Parathyroid adenoma (tissue), 2 donors: Measurements from ENCODE around the gene CSAG2.
"Not testable (repeated sequence)": the region's sequence is repeated elsewhere in the genome, so short reads cannot be mapped to it uniquely, and the experiment has no call there.

Experiments
- H2AFZ ChIP-seq: fragments of 300-600 bp; sonication (generic); one replicate; pipeline ENCODE4 v1.7.0; 2017; ENCODE audit warnings: antibody characterized with exemption, mild to moderate bottlenecking
- H3K27ac ChIP-seq: fragments of 300-600 bp; sonication (generic); one replicate; pipeline ENCODE4 v1.7.0; 2017
- H3K27me3 ChIP-seq: fragments of 300-600 bp; sonication (generic); one replicate; pipeline ENCODE4 v1.7.0; 2017; ENCODE audit warnings: low read length; ENCODE audit not compliant: control insufficient read depth, insufficient read depth
- H3K36me3 ChIP-seq: fragments of 300-600 bp; sonication (generic); one replicate; pipeline ENCODE4 v1.7.0; 2017; ENCODE audit warnings: low read length; ENCODE audit not compliant: control insufficient read depth, insufficient read depth
- H3K4me1 ChIP-seq: fragments of 300-600 bp; sonication (generic); one replicate; pipeline ENCODE4 v1.7.0; 2017; ENCODE audit warnings: control low read depth
- H3K4me2 ChIP-seq: fragments of 300-600 bp; sonication (generic); one replicate; pipeline ENCODE4 v1.7.0; 2017; ENCODE audit warnings: low read length
- H3K4me3 ChIP-seq: fragments of 300-600 bp; sonication (generic); one replicate; pipeline ENCODE4 v1.7.0; 2017; ENCODE audit warnings: low read depth, low read length
- H3K79me2 ChIP-seq: fragments of 300-600 bp; sonication (generic); one replicate; pipeline ENCODE4 v1.7.0; 2017; ENCODE audit warnings: control low read depth
- H3K9ac ChIP-seq: fragments of 300-600 bp; sonication (generic); one replicate; pipeline ENCODE4 v1.7.0; 2017; ENCODE audit warnings: mild to moderate bottlenecking
- H3K9me3 ChIP-seq: fragments of 300-600 bp; sonication (generic); one replicate; pipeline ENCODE4 v1.7.0; 2017; ENCODE audit warnings: low read length; ENCODE audit not compliant: control insufficient read depth
- CTCF ChIP-seq: fragments of 300-600 bp; sonication (generic); IDR thresholded peaks from one replicate; pipeline ENCODE4 v1.7.0; 2017; ENCODE audit warnings: antibody characterized with exemption, mild to moderate bottlenecking
- donor health status: primary hyperparathyroidism.

The CSAG2 gene

GRCh38 chrX:152709173-152709572 lies at the start of gene CSAG2:
CSAG2 (minus strand) TSS chrX:152709273; CDS start chrX:152709112, 161 bp downstream.
- not testable (repeated sequence) for H2AFZ ChIP-seq, H3K4me1 ChIP-seq, H3K36me3 ChIP-seq, H3K4me2 ChIP-seq, H3K27me3 ChIP-seq, H3K27ac ChIP-seq, H3K9me3 ChIP-seq, H3K79me2 ChIP-seq, H3K4me3 ChIP-seq, H3K9ac ChIP-seq

GRCh38 chrX:152754871-152755270 lies 45.8 kb upstream of the CSAG2 start:
- H3K4me2 ChIP-seq, H3K9me3 ChIP-seq, H3K27me3 ChIP-seq, H3K9ac ChIP-seq, H3K4me3 ChIP-seq, H2AFZ ChIP-seq, H3K4me1 ChIP-seq, H3K27ac ChIP-seq, H3K79me2 ChIP-seq, H3K36me3 ChIP-seq: not testable (repeated sequence)

GRCh38 chrX:152753686-152754650 lies 44.9 kb upstream of the CSAG2 start, which contains the start of gene MAGEA2:
MAGEA2 (minus strand) TSS chrX:152753842; CDS start chrX:152751363, 2,479 bp downstream.
- H3K9ac ChIP-seq, H3K79me2 ChIP-seq, H3K4me2 ChIP-seq, H3K4me3 ChIP-seq, H2AFZ ChIP-seq, H3K27ac ChIP-seq, H3K4me1 ChIP-seq, H3K36me3 ChIP-seq, H3K9me3 ChIP-seq, H3K27me3 ChIP-seq: not testable (repeated sequence)

- Histone ChIP-seq H3K27me3 (no peaks in the 10 kb centered on the region), H3K9ac (no peak overlapping the region), H3K4me3 (no peak overlapping the region), H3K4me2 (no peak overlapping the region), H2AFZ (no peak overlapping the region), H3K36me3 (no peaks in the 10 kb centered on the region), H3K9me3 (no peaks in the 10 kb centered on the region), H3K79me2 (no peaks in the 10 kb centered on the region), H3K4me1 (no peaks in the 10 kb centered on the region), H3K27ac (no peak overlapping the region)
- no peak for TF ChIP-seq CTCF
Measured at GRCh38 chrX:152738560-152738959, 29.5 kb upstream of the CSAG2 start.

GRCh38 chrX:152736528-152736927 lies 27.5 kb upstream of the CSAG2 start:
- H3K27me3 ChIP-seq, H2AFZ ChIP-seq, H3K36me3 ChIP-seq, H3K4me3 ChIP-seq, H3K9me3 ChIP-seq, H3K4me2 ChIP-seq, H3K27ac ChIP-seq, H3K9ac ChIP-seq, H3K4me1 ChIP-seq, H3K79me2 ChIP-seq: not testable (repeated sequence)

GRCh38 chrX:152735860-152736511 lies 26.9 kb upstream of the CSAG2 start:
- H3K79me2 ChIP-seq: no peaks in the 10 kb centered on the region
- TF ChIP-seq CTCF: no peak
- no peak overlapping the region for H3K4me3 ChIP-seq
- no peak overlapping the region for H2AFZ ChIP-seq
- H3K4me1 ChIP-seq: no peaks in the 10 kb centered on the region
- no peak overlapping the region for H3K4me2 ChIP-seq
- no peaks in the 10 kb centered on the region for H3K36me3 ChIP-seq
- no peaks in the 10 kb centered on the region for H3K9me3 ChIP-seq
- no peaks in the 10 kb centered on the region for H3K27me3 ChIP-seq
- no peak overlapping the region for H3K27ac ChIP-seq
- H3K9ac ChIP-seq: no peak overlapping the region
